ENCODE results near the gene SLC66A2. TPM values are rescaled to one million over a fixed set of nuclear protein-coding genes. Genes with fewer than 3 reads are reported as not detected.

Gene SLC66A2
- total RNA-seq, 2 experiments from 2014 or later = 44.5 to 44.8 TPM

- no peaks in the 10 kb centered on the region for H3K27me3 ChIP-seq (ENCODE audit: control insufficient read depth in 1 of 2, insufficient read depth in 2 of 2, low read length in 2 of 2)
- H3K27ac Mint-ChIP-seq = no peak overlapping the region
- H3K9me3 Mint-ChIP-seq = no peaks in the 10 kb centered on the region
- no peak for ATAC-seq (ENCODE audit: poor library complexity)
- H3K27me3 Mint-ChIP-seq = no peaks in the 10 kb centered on the region
- H3K36me3 ChIP-seq (ENCODE audit: insufficient read depth, low read length) = peaks cover 54% of the 10 kb centered on the region
- ChIA-PET POLR2A (no interaction called here), CTCF (interaction anchor here (1.0 kb wide), 1 partner anchor 12 kb away, joined by 3 read pairs; no protein-coding TSS in a partner anchor)
- peaks cover 15% of the 10 kb centered on the region for H3K4me1 Mint-ChIP-seq (ENCODE audit: low read depth)
- no peak overlapping the region for H3K4me3 Mint-ChIP-seq
- no peak for TF ChIP-seq CTCF (IDR thresholded peaks at IDR 0.05)
- peaks cover 5% of the 10 kb centered on the region for H3K4me1 ChIP-seq (ENCODE audit: insufficient read depth, low read length)
- intact Hi-C loops (cut with DNase I, micrococcal nuclease) = no loop called here
- H3K4me3 ChIP-seq (ENCODE audit: low read length) = no peak overlapping the region
- H3K36me3 Mint-ChIP-seq (ENCODE audit: low read depth) = peaks cover 87% of the 10 kb centered on the region
- DNase-seq = no peak
- no peak overlapping the region for H3K27ac ChIP-seq (ENCODE audit: low read depth in 1 of 2, low read length in 2 of 2)
- H3K9me3 ChIP-seq (ENCODE audit: control insufficient read depth in 1 of 2, insufficient read depth in 1 of 2, low read length in 2 of 2) = peaks cover 3 to 44% of the 10 kb centered on the region in 2 experiments
These were observed 12.4 kb downstream of the SLC66A2 start for GRCh38 chr18:79939096-79939495.

DNA sequence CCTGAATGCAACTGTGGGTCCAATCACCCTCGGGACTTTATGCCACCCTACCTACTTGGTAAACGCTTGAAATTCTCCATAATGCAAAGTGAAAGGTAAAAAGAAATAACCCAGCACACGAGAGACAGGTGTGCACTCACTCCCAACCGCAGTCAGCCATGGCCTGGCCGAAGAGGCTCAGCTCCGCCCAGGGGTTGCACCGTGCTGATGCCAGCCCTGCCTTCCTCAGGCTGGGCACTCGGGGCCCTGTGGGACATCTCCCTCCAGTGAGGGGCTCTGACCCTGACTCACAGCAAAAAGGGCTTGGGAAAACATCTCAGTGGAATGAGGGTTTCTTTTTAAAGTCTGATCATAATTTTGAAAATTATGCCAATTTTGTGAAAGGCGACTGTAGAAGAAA, 13.3 kb downstream of the SLC66A2 start:
- no peak overlapping the region for H3K4me3 Mint-ChIP-seq
- H3K36me3 Mint-ChIP-seq (ENCODE audit: low read depth) = peaks cover 96% of the 10 kb centered on the region
- H3K4me1 Mint-ChIP-seq (ENCODE audit: low read depth) = peaks cover 13% of the 10 kb centered on the region
- H3K27ac Mint-ChIP-seq = no peak overlapping the region
- intact Hi-C loops (cut with DNase I, micrococcal nuclease) = no loop called here
- POLR2A ChIA-PET = no interaction called here
- H3K4me1 ChIP-seq (ENCODE audit: insufficient read depth, low read length) = no peaks in the 10 kb centered on the region
- H3K27ac ChIP-seq (ENCODE audit: low read depth in 1 of 2, low read length in 2 of 2) = no peak overlapping the region
- no peaks in the 10 kb centered on the region for H3K27me3 Mint-ChIP-seq
- no peak overlapping the region for H3K4me3 ChIP-seq (ENCODE audit: low read length)
- H3K9me3 Mint-ChIP-seq = peaks cover 4% of the 10 kb centered on the region
- TF ChIP-seq CTCF (IDR thresholded peaks at IDR 0.05) = no peak
- DNase-seq (no peak), ATAC-seq (ENCODE audit: poor library complexity) (no peak)
- CTCF ChIA-PET = no interaction called here
- H3K27me3 ChIP-seq (ENCODE audit: control insufficient read depth in 1 of 2, insufficient read depth in 2 of 2, low read length in 2 of 2) = no peaks in the 10 kb centered on the region
- peaks cover 54% of the 10 kb centered on the region for H3K36me3 ChIP-seq (ENCODE audit: insufficient read depth, low read length)
- peaks cover 12 to 51% of the 10 kb centered on the region in 2 experiments for H3K9me3 ChIP-seq (ENCODE audit: control insufficient read depth in 1 of 2, insufficient read depth in 1 of 2, low read length in 2 of 2)

DNA sequence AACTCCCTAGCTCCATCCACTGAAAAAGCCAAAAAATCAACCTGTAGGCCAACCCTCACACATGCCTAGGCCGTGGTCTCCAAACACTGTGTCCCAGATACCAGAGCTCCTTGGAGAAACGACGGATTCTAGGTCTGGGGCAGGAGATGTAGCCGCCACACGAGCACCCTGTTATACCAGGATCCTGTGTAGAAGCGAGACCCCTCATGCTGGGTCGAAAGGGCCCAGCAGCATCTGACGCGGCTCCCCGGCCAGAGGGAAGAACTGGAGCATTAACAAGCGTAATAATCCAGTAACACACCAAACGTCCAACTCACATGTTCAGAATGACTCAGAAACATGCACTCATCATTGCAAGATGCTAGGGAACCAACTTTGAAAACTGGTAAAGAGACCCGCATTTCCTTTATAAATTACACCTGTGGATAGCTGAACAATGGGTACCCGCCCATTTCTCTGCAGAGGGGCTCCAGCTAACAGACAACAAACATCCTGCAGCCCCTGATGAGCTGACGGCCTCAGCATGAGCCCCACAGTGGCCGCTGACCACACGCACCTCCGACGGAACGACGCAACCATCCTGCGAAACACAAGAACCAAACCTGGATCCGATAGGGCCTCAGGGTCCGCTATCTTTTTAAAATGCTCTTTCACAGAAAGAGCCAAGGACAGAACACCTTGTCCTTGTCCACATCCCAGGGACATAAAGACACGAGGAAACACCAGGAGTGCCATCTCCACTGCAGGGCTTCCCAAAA, 14.2 kb downstream of the SLC66A2 start:
- Mint-ChIP-seq H3K4me1 (ENCODE audit: low read depth) (peaks cover 13% of the 10 kb centered on the region), H3K4me3 (no peak overlapping the region), H3K36me3 (ENCODE audit: low read depth) (peaks cover 97% of the 10 kb centered on the region), H3K9me3 (peaks cover 11% of the 10 kb centered on the region), H3K27me3 (no peaks in the 10 kb centered on the region), H3K27ac (no peak overlapping the region)
- H3K36me3 ChIP-seq (ENCODE audit: insufficient read depth, low read length) = peaks cover 45% of the 10 kb centered on the region
- H3K4me1 ChIP-seq (ENCODE audit: insufficient read depth, low read length) = no peaks in the 10 kb centered on the region
- DNase-seq (no peak), ATAC-seq (ENCODE audit: poor library complexity) (no peak)
- no peak overlapping the region for H3K4me3 ChIP-seq (ENCODE audit: low read length)
- H3K9me3 ChIP-seq (ENCODE audit: control insufficient read depth in 1 of 2, insufficient read depth in 1 of 2, low read length in 2 of 2) = peaks cover 20 to 51% of the 10 kb centered on the region in 2 experiments
- POLR2A ChIA-PET = no interaction called here
- no peak overlapping the region for H3K27ac ChIP-seq (ENCODE audit: low read depth in 1 of 2, low read length in 2 of 2)
- no peaks in the 10 kb centered on the region for H3K27me3 ChIP-seq (ENCODE audit: control insufficient read depth in 1 of 2, insufficient read depth in 2 of 2, low read length in 2 of 2)
- CTCF ChIA-PET = no interaction called here
- intact Hi-C loops (cut with DNase I, micrococcal nuclease) = no loop called here
- no peak for TF ChIP-seq CTCF (IDR thresholded peaks at IDR 0.05)

All from CD4-positive, alpha-beta T cell (primary cell).